Stimulated activated CD8-positive, alpha-beta memory T cell treated with anti-CD3 and anti-CD28 coated beads, Interleukin-12 subunit alpha, Interleukin-12 subunit beta, amount 100 ng/mL, for 24 hours (primary cell): ENCODE results near the gene ABCA8.
"Not testable (repeated sequence)": the region's sequence is repeated elsewhere in the genome, so short reads cannot be mapped to it uniquely, and the experiment has no call there.

Source experiments
- DNase-seq: peaks from one replicate; pipeline ENCODE4 v3.0.0-alpha.2; 2020; ENCODE audit errors: extremely low read depth

Gene ABCA8

GRCh38 chr17:68955181-68955841 lies at the start of gene ABCA8:
Gene ABCA8, minus strand, starts transcription at chr17:68955392. Its CDS starts 13,358 bp downstream, at chr17:68942034.
- no peak for DNase-seq

- not testable (repeated sequence) for DNase-seq
Measured at GRCh38 chr17:69004759-69005158, 49.6 kb upstream of the ABCA8 start.

- not testable (repeated sequence) for DNase-seq
Measured at GRCh38 chr17:68999743-69000142, 44.6 kb upstream of the ABCA8 start.

GRCh38 chr17:68993112-68993511 lies 37.9 kb upstream of the ABCA8 start:
- DNase-seq: no peak

GRCh38 chr17:68987966-68988365 lies 32.8 kb upstream of the ABCA8 start:
- DNase-seq: no peak

GRCh38 chr17:68981288-68981687 lies 26.1 kb upstream of the ABCA8 start:
- no peak for DNase-seq

- no peak for DNase-seq
Measured at GRCh38 chr17:68973098-68973846, 18.1 kb upstream of the ABCA8 start.

GRCh38 chr17:68972119-68972704 lies 17.0 kb upstream of the ABCA8 start:
- DNase-seq: no peak

- no peak for DNase-seq
Measured at GRCh38 chr17:68969101-68969500, 13.9 kb upstream of the ABCA8 start.

GRCh38 chr17:68963958-68964357 lies 8.8 kb upstream of the ABCA8 start:
- DNase-seq: no peak

- DNase-seq: no peak
Measured at GRCh38 chr17:68961214-68961882, 6.2 kb upstream of the ABCA8 start.

- DNase-seq: not testable (repeated sequence)
Measured at GRCh38 chr17:68959117-68959516, 3.9 kb upstream of the ABCA8 start.

GRCh38 chr17:68957944-68958343 lies 2.8 kb upstream of the ABCA8 start:
- no peak for DNase-seq

GRCh38 chr17:68954146-68954896 lies 871 bp downstream of the ABCA8 start:
- DNase-seq: no peak

GRCh38 chr17:68953340-68953997 lies 1.7 kb downstream of the ABCA8 start:
- no peak for DNase-seq

- no peak for DNase-seq
Measured at GRCh38 chr17:68950725-68951124, 4.5 kb downstream of the ABCA8 start.

GRCh38 chr17:68947868-68948267 lies 7.3 kb downstream of the ABCA8 start:
- DNase-seq: not testable (repeated sequence)

GRCh38 chr17:68944435-68945035 lies 10.7 kb downstream of the ABCA8 start:
- DNase-seq: no peak

- DNase-seq: not testable (repeated sequence)
Measured at GRCh38 chr17:68943812-68944182, 11.4 kb downstream of the ABCA8 start.

- no peak for DNase-seq
Measured at GRCh38 chr17:68943123-68943811, 11.9 kb downstream of the ABCA8 start.
